ENCODE measurements around the gene LYSMD3. TPM values are rescaled to one million over a fixed set of nuclear protein-coding genes. Genes with fewer than 3 reads are reported as not detected.

Gene LYSMD3
- total RNA-seq, 2 donors from 2014 or later = 20.4 to 32.0 TPM

- Histone ChIP-seq H3K27ac (no peak overlapping the region), H3K4me1 (no peaks in the 10 kb centered on the region), H3K9ac (ENCODE audit: low read depth in 2 of 2, low read length in 2 of 2) (no peak overlapping the region), H3K9me3 (no peaks in the 10 kb centered on the region), H3K4me3 (no peak overlapping the region), H3K27me3 (no peaks in the 10 kb centered on the region), H3K36me3 (no peaks in the 10 kb centered on the region)
- no peak for TF ChIP-seq CTCF (IDR thresholded peaks at IDR 0.05)
- intact Hi-C loops (cut with DNase I) = no loop called here
- no peak for DNase-seq
Observed at GRCh38 chr5:90553711-90554110, 24.3 kb upstream of the LYSMD3 start.

- no peaks in the 10 kb centered on the region for H3K9me3 ChIP-seq
- H3K27me3 ChIP-seq = no peaks in the 10 kb centered on the region
- no peaks in the 10 kb centered on the region for H3K36me3 ChIP-seq
- no peak overlapping the region for H3K4me3 ChIP-seq
- DNase-seq = no peak
- H3K9ac ChIP-seq (ENCODE audit: low read depth in 2 of 2, low read length in 2 of 2) = no peak overlapping the region
- H3K4me1 ChIP-seq = no peaks in the 10 kb centered on the region
- no peak overlapping the region for H3K27ac ChIP-seq
- TF ChIP-seq CTCF (IDR thresholded peaks at IDR 0.05) = no peak
- intact Hi-C loops (cut with DNase I) = no loop called here
Observed at GRCh38 chr5:90551376-90551775, 22.0 kb upstream of the LYSMD3 start.

- Histone ChIP-seq H3K27me3 (no peaks in the 10 kb centered on the region), H3K4me3 (no peak overlapping the region), H3K9ac (ENCODE audit: low read depth in 2 of 2, low read length in 2 of 2) (no peak overlapping the region), H3K9me3 (no peaks in the 10 kb centered on the region), H3K36me3 (no peaks in the 10 kb centered on the region), H3K4me1 (no peaks in the 10 kb centered on the region), H3K27ac (no peak overlapping the region)
- no peak for TF ChIP-seq CTCF (IDR thresholded peaks at IDR 0.05)
- intact Hi-C loops (cut with DNase I) = no loop called here
- DNase-seq = no peak
Observed at GRCh38 chr5:90550963-90551362, 21.6 kb upstream of the LYSMD3 start.

DNA sequence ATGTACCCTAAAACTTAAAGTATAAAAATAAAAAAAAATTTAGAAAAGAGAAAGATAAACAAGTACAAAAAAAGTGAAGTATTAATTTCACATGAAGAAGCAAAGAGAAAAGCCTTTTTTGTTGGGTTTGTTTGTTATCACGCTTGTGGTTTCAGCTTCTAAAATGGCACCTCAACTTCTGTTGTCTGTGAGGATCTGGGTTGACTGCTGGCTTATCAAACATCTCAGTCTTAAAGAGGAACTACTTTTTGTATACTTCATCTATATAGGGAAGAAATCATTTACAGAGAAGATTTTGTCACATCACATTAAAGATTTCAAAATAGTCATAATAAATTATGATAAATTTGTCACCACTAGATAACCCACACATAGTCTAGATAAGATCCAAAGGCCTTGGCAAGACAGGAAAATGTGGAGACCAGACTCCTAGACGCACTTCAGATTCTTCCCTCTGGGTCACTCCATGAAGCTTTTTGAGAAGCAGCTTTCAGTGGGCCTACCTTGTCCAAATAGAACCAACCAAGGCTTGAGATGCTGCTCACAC lies 20.4 kb upstream of the LYSMD3 start:
- no peaks in the 10 kb centered on the region for H3K36me3 ChIP-seq
- H3K9ac ChIP-seq (ENCODE audit: low read depth in 2 of 2, low read length in 2 of 2) = no peak overlapping the region
- no peak overlapping the region for H3K27ac ChIP-seq
- H3K9me3 ChIP-seq = no peaks in the 10 kb centered on the region
- no peak for TF ChIP-seq CTCF (IDR thresholded peaks at IDR 0.05)
- DNase-seq = no peak
- no peaks in the 10 kb centered on the region for H3K27me3 ChIP-seq
- no peaks in the 10 kb centered on the region for H3K4me1 ChIP-seq
- H3K4me3 ChIP-seq = no peak overlapping the region
- intact Hi-C loops (cut with DNase I) = no loop called here

GRCh38 chr5:90549223-90549622 lies 19.8 kb upstream of the LYSMD3 start:
- TF ChIP-seq CTCF (IDR thresholded peaks at IDR 0.05) = no peak
- no peaks in the 10 kb centered on the region for H3K9me3 ChIP-seq
- no peaks in the 10 kb centered on the region for H3K4me1 ChIP-seq
- no peak overlapping the region for H3K27ac ChIP-seq
- no peak overlapping the region for H3K4me3 ChIP-seq
- DNase-seq = no peak
- H3K27me3 ChIP-seq = no peaks in the 10 kb centered on the region
- no peaks in the 10 kb centered on the region for H3K36me3 ChIP-seq
- intact Hi-C loops (cut with DNase I) = no loop called here
- no peak overlapping the region for H3K9ac ChIP-seq (ENCODE audit: low read depth in 2 of 2, low read length in 2 of 2)

All from colonic mucosa (tissue), 4 donors.